HEK293T (cell line): Measurements from ENCODE around the gene MLH1.

Experiments
- CTCF ChIA-PET: fragments of 350-600 bp; formaldehyde crosslinking; extraction: SDS; loops from one replicate; lab custom pipeline; 2021; ENCODE audit warnings: antibody characterized with exemption, inconsistent platforms; lab: Yijun Ruan, JAX
- POLR2A ChIA-PET: fragments of 350-600 bp; formaldehyde crosslinking; extraction: SDS; loops from one replicate; lab custom pipeline; 2020; ENCODE audit warnings: antibody characterized with exemption, inconsistent platforms; lab: Yijun Ruan, JAX
- DNase-seq: peaks from one replicate; pipeline ENCODE4 v3.0.0; 2012; ENCODE audit warnings: mixed read lengths; ENCODE audit errors: extremely low spot score
- ARNT ChIP-seq: fragments of 450-650 bp; IDR thresholded peaks from 2 replicates; pipeline ENCODE4 v1.6.1; 2017; ENCODE audit warnings: mild to moderate bottlenecking
- BHLHE40 ChIP-seq: fragments of 450-650 bp; IDR thresholded peaks from 2 replicates; pipeline ENCODE4 v1.6.1; 2016; ENCODE audit warnings: mild to moderate bottlenecking, moderate library complexity, borderline replicate concordance
- CTBP1 ChIP-seq: fragments of 450-650 bp; IDR thresholded peaks from 2 replicates; pipeline ENCODE4 v1.6.1; 2016; ENCODE audit warnings: borderline replicate concordance
- ELF4 ChIP-seq: fragments of 450-650 bp; IDR thresholded peaks from 2 replicates; pipeline ENCODE4 v1.6.1; 2017; ENCODE audit warnings: antibody characterized with exemption
- FOXA1 ChIP-seq: fragments of 450-650 bp; IDR thresholded peaks from 2 replicates; pipeline ENCODE4 v1.6.1; 2016; ENCODE audit warnings: mild to moderate bottlenecking
- FOXK2 ChIP-seq: fragments of 450-650 bp; IDR thresholded peaks from 2 replicates; pipeline ENCODE4 v1.6.1; 2016; ENCODE audit warnings: mild to moderate bottlenecking
- FOXM1 ChIP-seq: fragments of 450-650 bp; IDR thresholded peaks from 2 replicates; pipeline ENCODE4 v1.6.1; 2017; ENCODE audit warnings: mild to moderate bottlenecking, borderline replicate concordance
- HDGF ChIP-seq: fragments of 450-650 bp; IDR thresholded peaks from 2 replicates; pipeline ENCODE4 v1.6.1; 2017; ENCODE audit warnings: antibody characterized with exemption, borderline replicate concordance
- L3MBTL2 ChIP-seq: fragments of 450-650 bp; conservative IDR thresholded peaks from 2 replicates; pipeline ENCODE4 v1.6.1; 2016; ENCODE audit warnings: mild to moderate bottlenecking
- LEF1 ChIP-seq: fragments of 450-650 bp; IDR thresholded peaks from 2 replicates; pipeline ENCODE4 v1.6.1; 2017; ENCODE audit warnings: mild to moderate bottlenecking, borderline replicate concordance
- NFRKB ChIP-seq: fragments of 450-650 bp; IDR thresholded peaks from 2 replicates; pipeline ENCODE4 v1.6.1; 2016; ENCODE audit warnings: mild to moderate bottlenecking, moderate library complexity
- SP1 ChIP-seq: fragments of 450-650 bp; IDR thresholded peaks from 2 replicates; pipeline ENCODE4 v1.6.1; 2017
- SUZ12 ChIP-seq: fragments of 450-650 bp; IDR thresholded peaks from 2 replicates; pipeline ENCODE4 v1.6.1; 2016; ENCODE audit warnings: mild to moderate bottlenecking
- TARDBP ChIP-seq: fragments of 450-650 bp; IDR thresholded peaks from 2 replicates; pipeline ENCODE4 v1.6.1; 2016
- ZNF384 ChIP-seq: fragments of 450-650 bp; IDR thresholded peaks from 2 replicates; pipeline ENCODE4 v1.6.1; 2016
- TF ChIP-seq, protein P1 (sequence below): fragments of 450-650 bp; IDR thresholded peaks from 2 replicates; pipeline ENCODE4 v1.6.1; 2016

The MLH1 gene

DNA sequence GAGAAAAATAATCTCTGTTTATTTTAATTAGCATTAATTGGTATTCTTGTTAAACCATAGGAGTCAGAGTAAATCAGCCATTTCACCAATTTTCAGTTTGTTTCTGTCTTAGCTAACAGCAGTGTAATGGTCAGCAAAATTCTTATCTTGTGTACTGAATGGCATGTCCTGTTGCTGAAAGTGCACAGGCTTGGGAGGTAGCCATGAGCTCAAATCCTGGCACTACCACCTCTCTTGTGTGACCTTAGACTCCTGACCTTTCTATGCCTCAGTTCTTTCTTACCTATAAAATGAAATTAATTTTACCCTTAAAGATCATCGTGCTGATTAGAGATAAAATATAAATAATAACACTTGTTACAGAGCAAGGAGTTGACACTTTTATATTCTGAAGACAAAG lies 35.8 kb downstream of the MLH1 start:
- no peak for DNase-seq
- TF ChIP-seq ELF4 (no peak), NFRKB (no peak), HDGF (no peak), L3MBTL2 (no peak), SUZ12 (no peak)
- POLR2A ChIA-PET: no interaction called here
- CTCF ChIA-PET: no interaction called here

DNA sequence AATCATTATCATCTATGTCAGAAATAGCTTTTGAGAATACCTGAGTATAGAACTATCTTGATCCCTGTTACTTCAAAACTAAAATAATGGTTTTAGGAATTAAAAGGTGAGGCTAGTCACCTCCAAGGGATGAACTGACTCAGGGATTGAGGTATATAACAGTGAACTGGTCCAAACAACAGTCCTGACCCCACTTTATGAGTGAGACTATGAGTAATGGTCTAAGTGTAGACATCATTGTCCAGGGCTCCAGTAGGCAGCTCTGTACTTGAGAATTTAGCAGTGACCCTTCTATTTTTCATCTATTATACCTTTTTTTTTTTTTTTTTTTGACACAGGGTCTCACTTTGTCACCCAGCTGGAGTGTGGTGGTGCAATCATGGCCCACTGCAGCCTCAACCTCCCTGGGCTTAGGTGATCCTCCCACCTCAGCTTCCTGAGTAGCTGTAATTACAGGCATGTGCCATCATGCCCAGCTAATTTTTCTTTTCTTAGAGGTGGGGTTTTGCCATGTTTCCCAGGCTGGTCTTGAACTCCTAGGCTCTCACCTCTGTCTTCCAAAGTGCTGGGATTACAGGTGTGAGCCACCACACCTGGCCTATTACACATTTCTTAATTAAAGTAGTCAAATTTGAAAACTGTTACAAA lies 36.3 kb downstream of the MLH1 start:
- ChIA-PET POLR2A (no interaction called here), CTCF (no interaction called here)
- TF ChIP-seq ZNF384: no peak
- TF ChIP-seq BHLHE40: no peak
- TF ChIP-seq L3MBTL2: no peak
- no peak for TF ChIP-seq HDGF
- TF ChIP-seq FOXM1: no peak
- TF ChIP-seq CTBP1: no peak
- TF ChIP-seq FOXA1: no peak
- TF ChIP-seq, protein P1, sequence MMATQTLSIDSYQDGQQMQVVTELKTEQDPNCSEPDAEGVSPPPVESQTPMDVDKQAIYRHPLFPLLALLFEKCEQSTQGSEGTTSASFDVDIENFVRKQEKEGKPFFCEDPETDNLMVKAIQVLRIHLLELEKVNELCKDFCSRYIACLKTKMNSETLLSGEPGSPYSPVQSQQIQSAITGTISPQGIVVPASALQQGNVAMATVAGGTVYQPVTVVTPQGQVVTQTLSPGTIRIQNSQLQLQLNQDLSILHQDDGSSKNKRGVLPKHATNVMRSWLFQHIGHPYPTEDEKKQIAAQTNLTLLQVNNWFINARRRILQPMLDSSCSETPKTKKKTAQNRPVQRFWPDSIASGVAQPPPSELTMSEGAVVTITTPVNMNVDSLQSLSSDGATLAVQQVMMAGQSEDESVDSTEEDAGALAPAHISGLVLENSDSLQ: no peak
- TF ChIP-seq ELF4: no peak
- no peak for TF ChIP-seq TARDBP
- no peak for TF ChIP-seq SP1
- no peak for TF ChIP-seq LEF1
- no peak for TF ChIP-seq ARNT
- no peak for TF ChIP-seq NFRKB
- no peak for TF ChIP-seq FOXK2
- no peak for TF ChIP-seq SUZ12
- no peak for DNase-seq

GRCh38 chr3:37030588-37030987 lies 37.3 kb downstream of the MLH1 start:
- ChIA-PET CTCF (no interaction called here), POLR2A (no interaction called here)

DNA sequence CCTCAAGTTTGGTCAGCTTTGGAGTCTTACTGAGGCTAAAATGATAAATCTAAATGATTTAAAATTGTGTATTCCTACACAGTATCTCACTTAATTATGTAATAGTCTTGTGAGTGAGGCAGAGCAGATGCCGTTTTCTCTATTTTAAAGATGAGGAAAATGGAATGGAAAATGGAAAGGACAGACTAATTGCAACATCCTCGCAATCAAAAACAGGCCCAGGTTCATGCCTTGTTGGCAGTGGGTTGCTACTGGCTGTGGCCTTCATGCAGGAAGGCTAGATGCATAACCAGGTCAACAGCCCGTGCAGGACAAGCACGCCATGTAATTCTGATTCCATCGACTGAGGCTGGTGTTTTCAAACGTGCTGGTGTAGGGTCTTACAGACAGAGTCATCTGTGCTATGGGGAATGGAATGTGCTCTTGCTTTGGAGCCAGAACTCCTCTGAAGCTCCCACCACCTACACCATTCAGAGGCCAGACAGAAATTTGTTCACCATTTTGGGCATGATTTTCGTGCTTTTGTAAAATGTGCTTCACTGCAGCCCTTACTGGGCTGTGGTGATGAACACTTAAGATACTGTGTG lies 37.9 kb downstream of the MLH1 start:
- POLR2A ChIA-PET: no interaction called here
- TF ChIP-seq ARNT (no peak), L3MBTL2 (no peak), ELF4 (no peak), FOXK2 (no peak), FOXM1 (no peak), NFRKB (no peak), HDGF (no peak), CTBP1 (no peak), SUZ12 (no peak), LEF1 (no peak)
- CTCF ChIA-PET: no interaction called here
- DNase-seq: no peak

More at GRCh38 chr3:37030588-37030987, 37.3 kb downstream of the MLH1 start:
- no peak for DNase-seq
- no peak for TF ChIP-seq FOXM1

- no peak for DNase-seq
- TF ChIP-seq, protein P1: no peak
- no peak for TF ChIP-seq BHLHE40
- no peak for TF ChIP-seq CTBP1
- no peak for TF ChIP-seq HDGF
- no peak for TF ChIP-seq LEF1
- TF ChIP-seq FOXA1: no peak
- TF ChIP-seq TARDBP: no peak
- TF ChIP-seq FOXK2: no peak
- TF ChIP-seq SP1: no peak
- no peak for TF ChIP-seq NFRKB
- CTCF ChIA-PET: no interaction called here
- POLR2A ChIA-PET: no interaction called here
Observed at GRCh38 chr3:37032961-37033360, 39.6 kb downstream of the MLH1 start.

GRCh38 chr3:37037352-37037751 lies 44.0 kb downstream of the MLH1 start:
- ChIA-PET CTCF (no interaction called here), POLR2A (no interaction called here)
- no peak for TF ChIP-seq FOXK2
- no peak for TF ChIP-seq FOXM1
- TF ChIP-seq TARDBP: no peak
- TF ChIP-seq ELF4: no peak
- TF ChIP-seq SP1: no peak
- no peak for TF ChIP-seq SUZ12
- no peak for TF ChIP-seq CTBP1
- TF ChIP-seq, protein P1: no peak
- TF ChIP-seq NFRKB: no peak
- DNase-seq: no peak
